Stimulated activated CD8-positive, alpha-beta memory T cell treated with anti-CD3 and anti-CD28 coated beads, Interleukin-12 subunit alpha, Interleukin-12 subunit beta, amount 100 ng/mL, for 24 hours (primary cell): ENCODE results near the gene FOS.

ENCODE experiments used
- DNase-seq: peaks from one replicate; pipeline ENCODE4 v3.0.0-alpha.2; 2020; ENCODE audit errors: extremely low read depth

Gene FOS

GRCh38 chr14:75318353-75318752, 39.7 kb downstream of the FOS start:
- DNase-seq = no peak

- no peak for DNase-seq
These were observed 40.4 kb downstream of the FOS start for GRCh38 chr14:75319021-75319420.

DNA sequence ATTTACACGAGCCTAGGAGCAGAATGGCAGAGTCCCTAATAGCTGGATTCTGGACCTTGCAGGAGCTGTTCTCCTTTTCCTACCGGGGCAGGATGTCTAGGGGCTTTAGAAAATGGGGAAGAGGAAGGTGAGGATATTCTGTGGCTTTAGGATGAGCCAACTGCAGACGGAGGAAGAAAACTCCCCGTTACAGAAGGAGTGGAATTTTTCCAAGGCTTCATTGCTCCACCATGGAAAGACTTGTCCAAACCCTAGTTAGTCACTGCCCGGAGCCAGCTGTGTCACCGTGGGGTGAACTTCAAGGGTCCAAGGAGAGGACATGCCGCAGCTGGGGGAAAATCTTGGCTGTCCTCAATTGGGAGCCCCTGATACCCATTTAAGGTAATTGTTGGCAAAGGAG, 41.6 kb downstream of the FOS start:
- DNase-seq = no peak

GRCh38 chr14:75322746-75323145, 44.1 kb downstream of the FOS start:
- DNase-seq = no peak

DNA sequence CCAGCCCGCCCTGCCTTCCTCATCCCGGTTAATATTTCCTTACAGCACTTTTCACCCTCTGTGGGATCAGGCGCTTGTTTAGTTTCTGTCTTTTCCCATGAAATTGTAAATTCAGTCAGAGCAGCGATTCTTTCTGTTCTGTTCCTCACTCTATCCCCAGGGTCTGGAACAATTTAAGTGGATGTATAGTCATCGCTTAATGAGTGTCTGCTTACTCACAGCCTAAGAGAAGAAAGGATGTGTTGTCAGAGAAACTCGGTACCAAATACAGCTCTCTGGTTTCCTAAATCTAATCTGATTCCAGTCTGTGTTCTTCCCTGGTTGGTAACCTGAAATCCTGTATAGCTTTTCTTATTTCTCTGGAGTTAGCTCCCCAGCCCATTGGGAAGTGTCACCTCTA, 44.9 kb downstream of the FOS start:
- DNase-seq = no peak

GRCh38 chr14:75328558-75329155, 50.0 kb downstream of the FOS start:
- no peak for DNase-seq

DNA sequence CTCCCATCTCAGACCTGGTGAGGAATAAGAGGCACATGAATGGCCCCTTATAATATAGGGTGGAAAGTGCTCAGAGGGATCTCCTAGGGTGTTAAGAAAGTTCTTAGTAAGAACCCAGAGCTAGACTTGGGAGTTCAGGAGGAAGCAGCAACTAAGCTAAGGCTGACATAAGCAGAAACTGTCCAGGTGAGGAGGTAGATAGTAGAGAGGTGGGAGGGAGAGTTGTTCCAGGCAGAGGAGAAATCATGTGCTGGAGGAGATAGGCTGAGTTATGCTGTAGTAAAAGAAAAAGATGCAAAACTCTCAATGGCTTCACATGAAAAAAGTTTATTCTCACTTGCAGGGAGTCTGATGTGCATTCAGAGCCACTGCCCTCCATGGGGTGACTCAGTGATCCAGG, 50.7 kb downstream of the FOS start:
- no peak for DNase-seq

DNA sequence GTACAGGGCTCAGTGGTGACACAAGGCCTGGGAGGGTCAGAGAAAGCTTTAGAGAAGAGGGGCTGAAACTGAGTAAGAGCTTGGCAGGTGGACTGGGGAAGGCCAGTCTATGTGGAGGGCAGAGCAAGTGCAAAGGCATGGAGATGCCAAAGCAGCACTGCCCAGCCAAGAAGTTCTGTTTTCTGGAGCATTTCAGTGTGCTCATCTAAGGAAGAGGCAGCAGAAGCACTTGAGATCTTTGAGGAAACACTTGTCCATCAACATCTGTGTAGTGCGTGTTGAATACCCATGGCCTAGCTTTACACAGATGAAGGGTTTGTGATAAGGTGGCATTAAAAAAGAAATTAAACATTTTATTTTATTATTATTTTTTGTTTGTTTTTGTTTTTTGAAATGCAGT, 52.8 kb downstream of the FOS start:
- DNase-seq = no peak
